Caki2 (cell line): Measurements from ENCODE around the gene SETDB2. TPM values are rescaled to one million over a fixed set of nuclear protein-coding genes. Genes with fewer than 3 reads are reported as not detected.
A peak's percentile ranks its signal among the peaks of the same experiment; 100 is the strongest.

Experiments
- DNase-seq: peaks from one replicate; pipeline ENCODE4 v3.0.0-alpha.2; 2015; ENCODE audit warnings: low read depth
- in situ Hi-C: cut with HindIII; loops from 2 replicates; pipeline ENCODE4 v1.10.0; 2016; ENCODE audit warnings: low sequenced_read_pairs, low pct_unique_long_range_greater_than_20kb, mixed read lengths
- total RNA-seq: library from RNA; depleted of rRNA; stranded (reverse); fragments of >200 nt; shearing (Covaris generic); gene quantifications from 2 replicates; pipeline ENCODE4 v1.2.3, GENCODE V29; 2014; ENCODE audit warnings: low replicate concordance

Gene SETDB2
- total RNA-seq, 1 experiment from 2014 or later: 2.1 TPM

GRCh38 chr13:49421391-49421790 lies 22.7 kb upstream of the SETDB2 start:
- no peak for DNase-seq
- in situ Hi-C loops: no loop called here

GRCh38 chr13:49424011-49424560 lies 20.0 kb upstream of the SETDB2 start:
- in situ Hi-C loops: no loop called here
- no peak for DNase-seq

GRCh38 chr13:49428041-49428763 lies 15.9 kb upstream of the SETDB2 start:
- no peak for DNase-seq
- in situ Hi-C loops: no loop called here

GRCh38 chr13:49429121-49429520 lies 15.0 kb upstream of the SETDB2 start:
- in situ Hi-C loops: no loop called here
- no peak for DNase-seq

GRCh38 chr13:49435992-49436391 lies 8.1 kb upstream of the SETDB2 start:
- DNase-seq: no peak
- in situ Hi-C loops: no loop called here

- no peak for DNase-seq
- in situ Hi-C loops: no loop called here
These were observed 7.2 kb upstream of the SETDB2 start for GRCh38 chr13:49436890-49437289.

GRCh38 chr13:49437705-49438104 lies 6.4 kb upstream of the SETDB2 start:
- DNase-seq: no peak
- in situ Hi-C loops: no loop called here

- in situ Hi-C loops: no loop called here
- no peak for DNase-seq
These were observed 4.5 kb upstream of the SETDB2 start for GRCh38 chr13:49439609-49440008.

GRCh38 chr13:49441312-49441711 lies 2.8 kb upstream of the SETDB2 start:
- in situ Hi-C loops: no loop called here
- no peak for DNase-seq

- no peak for DNase-seq
- in situ Hi-C loops: no loop called here
These were observed 2.2 kb upstream of the SETDB2 start for GRCh38 chr13:49441846-49442245.

GRCh38 chr13:49443357-49443703 lies 744 bp upstream of the SETDB2 start:
- in situ Hi-C loops: no loop called here
- no peak for DNase-seq

GRCh38 chr13:49444524-49445395 lies 686 bp downstream of the SETDB2 start:
- DNase-seq: peak; percentile 45
- in situ Hi-C loops: no loop called here

GRCh38 chr13:49446473-49446872 lies 2.4 kb downstream of the SETDB2 start:
- in situ Hi-C loops: no loop called here
- DNase-seq: no peak

- no peak for DNase-seq
- in situ Hi-C loops: no loop called here
These were observed 4.7 kb downstream of the SETDB2 start for GRCh38 chr13:49448753-49449152.

- DNase-seq: no peak
- in situ Hi-C loops: no loop called here
These were observed 6.2 kb downstream of the SETDB2 start for GRCh38 chr13:49450105-49450819.

- no peak for DNase-seq
- in situ Hi-C loops: no loop called here
These were observed 8.8 kb downstream of the SETDB2 start for GRCh38 chr13:49452725-49453457.

GRCh38 chr13:49453465-49453864 lies 9.4 kb downstream of the SETDB2 start:
- in situ Hi-C loops: no loop called here
- DNase-seq: no peak

- DNase-seq: no peak
- in situ Hi-C loops: no loop called here
These were observed 10.4 kb downstream of the SETDB2 start for GRCh38 chr13:49454388-49455006.
